Keratinocyte (primary cell): ENCODE data around the gene TADA3. TPM values are rescaled to one million over a fixed set of nuclear protein-coding genes. Genes with fewer than 3 reads are reported as not detected.

Source experiments
- DNase-seq: peaks from one replicate; pipeline ENCODE4 v3.0.0-alpha.2; 2011; ENCODE audit warnings: low read depth, missing footprints, low spot score
- FAIRE-seq: peaks from 2 replicates; lab custom pipeline; 2011; peaks lifted over from hg19 to GRCh38; lab: Jason Lieb, UNC
- H2AFZ ChIP-seq: 2 replicates; pipeline ENCODE4 v1.6.0; 2012; ENCODE audit warnings: low read length, control low read depth, inconsistent platforms; ENCODE audit not compliant: control insufficient read depth
- H3K27ac ChIP-seq: 2 replicates; pipeline ENCODE4 v1.5.1; 2011; ENCODE audit warnings: low read length; ENCODE audit not compliant: control insufficient read depth, insufficient read depth
- H3K27me3 ChIP-seq: 3 replicates; pipeline ENCODE4 v1.6.0; 2011; ENCODE audit warnings: low read length; ENCODE audit not compliant: control insufficient read depth, insufficient read depth; ENCODE audit errors: extremely low read depth
- H3K36me3 ChIP-seq, 2 experiments: 2 replicates in 1 of 2; 3 replicates in 1 of 2; pipeline ENCODE4 v1.5.1; 2011; ENCODE audit warnings: low read length in 2 of 2, mild to moderate bottlenecking in 1 of 2; ENCODE audit not compliant: control insufficient read depth in 2 of 2, insufficient read depth in 2 of 2; ENCODE audit errors: extremely low read depth in 1 of 2
- H3K4me1 ChIP-seq: 3 replicates; pipeline ENCODE4 v1.5.1; 2011; ENCODE audit warnings: low read length; ENCODE audit not compliant: control insufficient read depth, insufficient read depth; ENCODE audit errors: extremely low read depth
- H3K4me2 ChIP-seq: 3 replicates; pipeline ENCODE4 v1.6.0; 2011; ENCODE audit warnings: low read depth, low read length; ENCODE audit not compliant: control insufficient read depth, insufficient read depth; ENCODE audit errors: extremely low read depth
- H3K4me3 ChIP-seq, 3 experiments: fragments of 200-600 bp in 1 of 3; sonication (generic) in 1 of 3; 2 replicates in 2 of 3; 3 replicates in 1 of 3; pipeline ENCODE4 v1.5.1; 2011 to 2016; ENCODE audit warnings: low read length in 3 of 3, mild to moderate bottlenecking in 3 of 3, control low read depth in 2 of 3, inconsistent platforms in 1 of 3, low read depth in 1 of 3, mixed read lengths in 1 of 3, mixed run types in 1 of 3, moderate library complexity in 1 of 3; ENCODE audit not compliant: control insufficient read depth in 2 of 3, insufficient read depth in 2 of 3; ENCODE audit errors: extremely low read depth in 1 of 3
- H3K79me2 ChIP-seq: 2 replicates; pipeline ENCODE4 v1.6.0; 2012; ENCODE audit warnings: low read length; ENCODE audit not compliant: control insufficient read depth, insufficient read depth
- H3K9ac ChIP-seq: 3 replicates; pipeline ENCODE4 v1.6.0; 2011; ENCODE audit warnings: low read length; ENCODE audit not compliant: control insufficient read depth, insufficient read depth; ENCODE audit errors: extremely low read depth
- H3K9me1 ChIP-seq: 3 replicates; pipeline ENCODE4 v1.6.0; 2011; ENCODE audit warnings: low read length; ENCODE audit not compliant: control insufficient read depth, insufficient read depth; ENCODE audit errors: extremely low read depth
- H3K9me3 ChIP-seq: 2 replicates; pipeline ENCODE4 v1.5.1; 2012; ENCODE audit warnings: low read depth, low read length; ENCODE audit not compliant: control insufficient read depth
- H4K20me1 ChIP-seq: 3 replicates; pipeline ENCODE4 v1.6.0; 2011; ENCODE audit warnings: low read length; ENCODE audit not compliant: control insufficient read depth, insufficient read depth; ENCODE audit errors: extremely low read depth
- CTCF ChIP-seq, 3 experiments: IDR thresholded peaks in 1 of 3; conservative IDR thresholded peaks in 1 of 3; optimal IDR thresholded peaks in 1 of 3; 2 replicates in 2 of 3; 3 replicates in 1 of 3; pipeline versions ENCODE3 to v1.5.1; 2011; ENCODE audit warnings: low read length in 3 of 3, mild to moderate bottlenecking in 3 of 3, moderate library complexity in 2 of 3, control low read depth in 1 of 3, inconsistent platforms in 1 of 3; ENCODE audit not compliant: insufficient read depth in 2 of 3; ENCODE audit errors: extremely low read depth in 1 of 3
- EZH2 ChIP-seq: IDR thresholded peaks from one replicate; pipeline ENCODE4 v1.6.1; 2012; ENCODE audit warnings: inconsistent platforms, mild to moderate bottlenecking, low read length, moderate library complexity
- dilution Hi-C: fragments of 300-500 bp; cut with MboI; formaldehyde crosslinking; loops from one replicate; pipeline ENCODE4 v1.7.0; 2020; ENCODE audit warnings: low sequenced_read_pairs; ENCODE audit not compliant: extremely low pct_ligation_motif_present
- polyA plus RNA-seq, 5 experiments: library from polyadenylated mRNA; depleted of rRNA in 3 of 5; stranded (reverse) in 3 of 5; stranded (forward) in 1 of 5; unstranded in 1 of 5; fragments of >200 nt; gene quantifications; 1 replicate in 1 of 5; 2 replicates in 3 of 5; 3 replicates in 1 of 5; pipeline versions ENCODE4 v1.2.1 to v1.2.3, GENCODE V29; 2011 to 2012; ENCODE audit warnings: missing spikeins in 2 of 5, low read depth in 1 of 5, low replicate concordance in 1 of 5

TADA3 gene
- polyA plus RNA-seq, 1 donor (not counting 4 experiments of a cell fraction or from before 2014, with no cell fraction given): 29.6 TPM

DNA sequence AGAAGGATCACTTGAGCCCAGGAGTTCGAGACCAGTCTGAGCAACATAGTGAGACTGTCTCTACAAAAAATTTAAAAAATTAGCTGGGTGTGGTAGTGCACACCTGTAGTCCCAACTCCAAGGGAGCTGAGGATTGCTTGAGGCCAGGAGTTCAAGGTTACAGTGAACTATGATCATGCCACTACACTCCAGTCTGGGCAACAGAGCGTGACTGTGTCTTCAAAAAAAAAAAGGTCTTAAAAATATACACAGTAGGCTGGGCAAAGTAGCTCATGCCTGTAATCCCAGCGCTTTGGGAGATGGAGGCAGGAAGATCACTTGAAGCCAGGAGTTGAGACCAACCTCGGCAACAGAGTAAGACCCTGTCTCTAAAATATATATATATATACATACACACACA, 11.4 kb downstream of the TADA3 start:
- DNase-seq (no peak), FAIRE-seq (no peak)
- Histone ChIP-seq H3K27me3 (no peaks in the 10 kb centered on the region), H3K4me3 (no peak overlapping the region), H3K4me2 (no peak overlapping the region), H3K79me2 (no peaks in the 10 kb centered on the region), H3K9me3 (no peaks in the 10 kb centered on the region), H4K20me1 (no peaks in the 10 kb centered on the region), H3K27ac (no peak overlapping the region), H3K9ac (no peak overlapping the region), H3K4me1 (peaks cover 3% of the 10 kb centered on the region), H2AFZ (no peak overlapping the region), H3K9me1 (no peaks in the 10 kb centered on the region), H3K36me3 (peaks cover 13 to 16% of the 10 kb centered on the region in 2 experiments)
- dilution Hi-C loops: no loop called here
- TF ChIP-seq CTCF (optimal IDR thresholded peaks at IDR 0.05 in 1 of 3, IDR thresholded peaks at IDR 0.05 in 1 of 3, conservative IDR thresholded peaks at IDR 0.05 in 1 of 3; ENCODE audit: extremely low read depth in 1 of 3, insufficient read depth in 2 of 3, low read length in 3 of 3) (no peak), EZH2 (no peak)

GRCh38 chr3:9780458-9780812, 11.8 kb downstream of the TADA3 start:
- no peaks in the 10 kb centered on the region for H3K79me2 ChIP-seq
- no peak overlapping the region for H3K27ac ChIP-seq
- TF ChIP-seq EZH2: no peak
- TF ChIP-seq CTCF (optimal IDR thresholded peaks at IDR 0.05 in 1 of 3, IDR thresholded peaks at IDR 0.05 in 1 of 3, conservative IDR thresholded peaks at IDR 0.05 in 1 of 3; ENCODE audit: extremely low read depth in 1 of 3, insufficient read depth in 2 of 3, low read length in 3 of 3): no peak
- dilution Hi-C loops: no loop called here
- H3K9me1 ChIP-seq: no peaks in the 10 kb centered on the region
- H3K27me3 ChIP-seq: no peaks in the 10 kb centered on the region
- H3K4me1 ChIP-seq: peaks cover 3% of the 10 kb centered on the region
- H3K9me3 ChIP-seq: no peaks in the 10 kb centered on the region
- peaks cover 13 to 14% of the 10 kb centered on the region in 2 experiments for H3K36me3 ChIP-seq
- no peaks in the 10 kb centered on the region for H4K20me1 ChIP-seq
- no peak overlapping the region for H3K9ac ChIP-seq
- H3K4me2 ChIP-seq: no peak overlapping the region
- FAIRE-seq (no peak), DNase-seq (no peak)
- no peak overlapping the region for H3K4me3 ChIP-seq
- no peak overlapping the region for H2AFZ ChIP-seq
